CD14-positive monocyte (primary cell): Measurements from ENCODE around the gene SLC38A2. TPM values are rescaled to one million over a fixed set of nuclear protein-coding genes. Genes with fewer than 3 reads are reported as not detected.

Source experiments
- DNase-seq, 3 donors: peaks; one replicate each; pipeline ENCODE4 v3.0.0-alpha.2; 2011 to 2022
- H2AFZ ChIP-seq: 2 replicates; pipeline ENCODE4 v1.6.0; 2012; ENCODE audit warnings: mild to moderate bottlenecking, low read depth, low read length, inconsistent platforms; ENCODE audit not compliant: insufficient read depth, poor library complexity, severe bottlenecking
- H3K27ac ChIP-seq, 2 donors: 1 replicate in 1 of 2; 2 replicates in 1 of 2; pipeline ENCODE4 v1.5.1; 2012 to 2013; ENCODE audit warnings: low read length in 2 of 2, control low read depth in 1 of 2, inconsistent platforms in 1 of 2, low read depth in 1 of 2, mild to moderate bottlenecking in 1 of 2
- H3K27me3 ChIP-seq, 2 donors: one replicate each; pipeline versions ENCODE4 v1.6.0 to v1.6.1; 2011 to 2013; ENCODE audit warnings: low read length in 2 of 2; ENCODE audit not compliant: control insufficient read depth in 2 of 2, insufficient read depth in 2 of 2
- H3K36me3 ChIP-seq, 2 donors: replicated peaks in 1 of 2; 1 replicate in 1 of 2; 2 replicates in 1 of 2; pipeline versions ENCODE4 v1.5.1 to v1.6.1; 2012 to 2013; ENCODE audit warnings: low read length in 2 of 2, control low read depth in 1 of 2, inconsistent platforms in 1 of 2, mild to moderate bottlenecking in 1 of 2; ENCODE audit not compliant: insufficient read depth in 2 of 2, control insufficient read depth in 1 of 2
- H3K4me1 ChIP-seq, 2 donors: 1 replicate in 1 of 2; 2 replicates in 1 of 2; pipeline versions ENCODE4 v1.5.1 to v1.6.1; 2012 to 2013; ENCODE audit warnings: low read length in 2 of 2, control low read depth in 1 of 2, inconsistent platforms in 1 of 2, mild to moderate bottlenecking in 1 of 2, moderate library complexity in 1 of 2; ENCODE audit not compliant: insufficient read depth in 2 of 2, control insufficient read depth in 1 of 2
- H3K4me2 ChIP-seq: replicated peaks from 2 replicates; pipeline ENCODE3; 2012; ENCODE audit warnings: low read length, moderate library complexity, mild to moderate bottlenecking; ENCODE audit not compliant: poor library complexity, severe bottlenecking; ENCODE audit errors: extremely low read depth
- H3K4me3 ChIP-seq, 3 experiments: fragments of 200-600 bp in 1 of 3; sonication (generic) in 1 of 3; replicated peaks in 1 of 3; 1 replicate in 2 of 3; 2 replicates in 1 of 3; pipeline ENCODE4 v1.5.1; 2011 to 2013; ENCODE audit warnings: low read length in 3 of 3, mild to moderate bottlenecking in 3 of 3, control low read depth in 2 of 3, low read depth in 2 of 3, inconsistent platforms in 1 of 3, moderate library complexity in 1 of 3
- H3K79me2 ChIP-seq: 2 replicates; pipeline ENCODE4 v1.6.0; 2012; ENCODE audit warnings: mild to moderate bottlenecking, control low read depth, inconsistent platforms, low read length, moderate library complexity; ENCODE audit not compliant: insufficient read depth
- H3K9ac ChIP-seq: 2 replicates; pipeline ENCODE4 v1.6.0; 2017; ENCODE audit warnings: low read length, mild to moderate bottlenecking; ENCODE audit not compliant: insufficient read depth, poor library complexity, severe bottlenecking
- H3K9me3 ChIP-seq, 2 donors: replicated peaks in 1 of 2; 1 replicate in 1 of 2; 2 replicates in 1 of 2; pipeline versions ENCODE4 v1.5.1 to v1.6.1; 2012 to 2013; ENCODE audit warnings: low read length in 2 of 2, control low read depth in 1 of 2; ENCODE audit not compliant: control insufficient read depth in 1 of 2, insufficient read depth in 1 of 2
- H4K20me1 ChIP-seq: 2 replicates; pipeline ENCODE4 v1.6.0; 2012; ENCODE audit warnings: mild to moderate bottlenecking, low read length, control low read depth, moderate library complexity; ENCODE audit not compliant: insufficient read depth
- H3K27ac Mint-ChIP-seq, 7 donors: one replicate each; pipeline ENCODE4 v1.8.0; 2020; ENCODE audit warnings: mild to moderate bottlenecking in 7 of 7, mixed read lengths in 7 of 7, moderate library complexity in 6 of 7, inconsistent platforms in 2 of 7
- H3K27me3 Mint-ChIP-seq, 3 donors: one replicate each; pipeline ENCODE4 v1.8.0; 2021 to 2022; ENCODE audit warnings: low read depth in 3 of 3, mild to moderate bottlenecking in 3 of 3, mixed read lengths in 3 of 3, moderate library complexity in 3 of 3, inconsistent platforms in 1 of 3
- H3K36me3 Mint-ChIP-seq, 2 donors: one replicate each; pipeline ENCODE4 v1.8.0; 2020; ENCODE audit warnings: mixed read lengths in 2 of 2, inconsistent platforms in 1 of 2, mild to moderate bottlenecking in 1 of 2
- H3K4me1 Mint-ChIP-seq: one replicate; pipeline ENCODE4 v1.8.0; 2020; ENCODE audit warnings: mild to moderate bottlenecking, mixed read lengths
- H3K4me3 Mint-ChIP-seq, 2 donors: one replicate each; pipeline ENCODE4 v1.8.0; 2020; ENCODE audit warnings: mild to moderate bottlenecking in 2 of 2, mixed read lengths in 2 of 2, moderate library complexity in 1 of 2
- H3K9me3 Mint-ChIP-seq, 7 donors: one replicate each; pipeline ENCODE4 v1.8.0; 2020 to 2022; ENCODE audit warnings: mixed read lengths in 7 of 7, mild to moderate bottlenecking in 6 of 7, moderate library complexity in 6 of 7, inconsistent platforms in 2 of 7
- WGBS: methylation state at CpG from one replicate; pipeline ENCODE4 v1.1.5; 2013; ENCODE audit warnings: missing lambda C conversion rate; ENCODE audit not compliant: insufficient coverage; 5-methylcytosine and 5-hydroxymethylcytosine counted together
- intact Hi-C, 2 donors: fragments of 100-400 bp; cut with micrococcal nuclease; formaldehyde crosslinking; loops; one replicate each; pipeline versions ENCODE4 v1.15.0 to v1.15.1; 2023
- polyA plus RNA-seq, 3 donors: library from polyadenylated mRNA; depleted of rRNA in 1 of 3; unstranded in 2 of 3; stranded (reverse) in 1 of 3; fragments of 300-500 nt in 2 of 3; fragments of >200 nt in 1 of 3; fragmentation: Illumina TruSeq in 2 of 3; gene quantifications; 1 replicate in 2 of 3; 2 replicates in 1 of 3; pipeline ENCODE4 v1.2.3, GENCODE V29; 2012 to 2021
- TF ChIP-seq, protein P1 (sequence below): fragments of 200-600 bp; IDR thresholded peaks from one replicate; pipeline ENCODE4 v1.8.0; 2022; ENCODE audit warnings: antibody characterized with exemption, mild to moderate bottlenecking

Gene SLC38A2
- polyA plus RNA-seq, 3 donors: 33.8 to 116 (median 48.7) TPM

DNA sequence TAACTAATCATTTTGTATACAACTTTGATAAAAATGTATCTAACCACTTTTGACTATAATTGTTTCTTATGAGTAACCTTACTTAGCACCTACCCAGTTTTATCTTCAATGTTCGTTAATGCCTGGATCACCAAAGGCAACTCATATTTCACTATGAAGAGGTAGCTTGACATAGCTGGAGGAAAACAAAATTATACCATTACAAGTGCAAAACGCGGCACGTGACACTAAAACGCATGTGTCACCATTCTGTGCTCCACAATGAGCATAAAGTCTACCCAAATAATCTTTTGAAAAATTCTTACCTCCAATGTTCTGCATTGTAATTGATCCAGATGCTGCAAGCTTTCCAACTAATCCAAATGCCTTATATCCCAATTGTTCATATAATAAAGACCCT lies 5.8 kb downstream of the SLC38A2 start:
- Histone ChIP-seq H3K79me2 (peaks cover 97% of the 10 kb centered on the region), H3K9me3 (no peaks in the 10 kb centered on the region), H4K20me1 (peaks cover 100% of the 10 kb centered on the region), H3K36me3 (peaks cover 87% of the 10 kb centered on the region in 2 donors), H3K4me3 (no peak overlapping the region), H3K9ac (no peak overlapping the region), H3K4me1 (peaks cover 39 to 59% of the 10 kb centered on the region in 2 donors), H2AFZ (no peak overlapping the region), H3K4me2 (no peak overlapping the region), H3K27me3 (no peaks in the 10 kb centered on the region), H3K27ac (peak overlapping the region in 1 of 2 donors; percentile 98)
- TF ChIP-seq, protein P1, sequence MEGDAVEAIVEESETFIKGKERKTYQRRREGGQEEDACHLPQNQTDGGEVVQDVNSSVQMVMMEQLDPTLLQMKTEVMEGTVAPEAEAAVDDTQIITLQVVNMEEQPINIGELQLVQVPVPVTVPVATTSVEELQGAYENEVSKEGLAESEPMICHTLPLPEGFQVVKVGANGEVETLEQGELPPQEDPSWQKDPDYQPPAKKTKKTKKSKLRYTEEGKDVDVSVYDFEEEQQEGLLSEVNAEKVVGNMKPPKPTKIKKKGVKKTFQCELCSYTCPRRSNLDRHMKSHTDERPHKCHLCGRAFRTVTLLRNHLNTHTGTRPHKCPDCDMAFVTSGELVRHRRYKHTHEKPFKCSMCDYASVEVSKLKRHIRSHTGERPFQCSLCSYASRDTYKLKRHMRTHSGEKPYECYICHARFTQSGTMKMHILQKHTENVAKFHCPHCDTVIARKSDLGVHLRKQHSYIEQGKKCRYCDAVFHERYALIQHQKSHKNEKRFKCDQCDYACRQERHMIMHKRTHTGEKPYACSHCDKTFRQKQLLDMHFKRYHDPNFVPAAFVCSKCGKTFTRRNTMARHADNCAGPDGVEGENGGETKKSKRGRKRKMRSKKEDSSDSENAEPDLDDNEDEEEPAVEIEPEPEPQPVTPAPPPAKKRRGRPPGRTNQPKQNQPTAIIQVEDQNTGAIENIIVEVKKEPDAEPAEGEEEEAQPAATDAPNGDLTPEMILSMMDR: no peak
- intact Hi-C loops: no loop called here
- Mint-ChIP-seq H3K4me3 (no peak overlapping the region), H3K27me3 (peaks cover 0 to 6% (median 0%) of the 10 kb centered on the region in 3 donors), H3K27ac (no peak overlapping the region), H3K4me1 (peaks cover 56% of the 10 kb centered on the region), H3K36me3 (peaks cover 79 to 80% of the 10 kb centered on the region in 2 donors), H3K9me3 (no peaks in the 10 kb centered on the region)
- DNase-seq: no peak
- 97% methylated on average over 4 of the region's 5 CpGs for WGBS

DNA sequence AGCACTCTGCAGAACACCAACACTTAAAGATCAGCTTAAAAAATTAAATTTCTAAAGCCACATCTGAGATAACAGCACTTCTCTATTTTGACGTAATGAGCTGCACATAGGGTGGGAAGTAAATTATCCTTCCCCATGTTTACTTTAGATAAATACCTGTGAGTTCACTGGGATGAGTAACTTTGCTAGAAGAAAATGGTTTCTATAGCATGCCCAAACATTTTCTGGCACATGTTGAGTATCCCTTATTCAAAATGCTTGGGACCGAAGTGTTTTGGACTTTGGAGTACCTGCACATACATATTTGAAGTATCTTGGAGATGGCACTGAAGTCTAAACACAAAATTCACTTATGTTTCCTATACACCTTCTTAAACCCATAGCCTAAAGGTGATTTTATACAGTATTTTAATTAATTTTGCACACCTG lies 6.6 kb downstream of the SLC38A2 start:
- Mint-ChIP-seq H3K27me3 (peaks cover 0 to under 1% (median 0%) of the 10 kb centered on the region in 3 donors), H3K36me3 (peaks cover 86 to 89% of the 10 kb centered on the region in 2 donors), H3K4me3 (no peak overlapping the region), H3K4me1 (peaks cover 62% of the 10 kb centered on the region), H3K9me3 (no peaks in the 10 kb centered on the region), H3K27ac (no peak overlapping the region)
- Histone ChIP-seq H3K9ac (no peak overlapping the region), H3K9me3 (no peaks in the 10 kb centered on the region), H3K27me3 (no peaks in the 10 kb centered on the region), H3K27ac (peak overlapping the region in 1 of 2 donors; percentile 55), H3K79me2 (peaks cover 96% of the 10 kb centered on the region), H3K4me1 (peaks cover 46 to 65% of the 10 kb centered on the region in 2 donors), H3K36me3 (peaks cover 95% of the 10 kb centered on the region in 2 donors), H3K4me2 (no peak overlapping the region), H4K20me1 (peaks cover 100% of the 10 kb centered on the region), H3K4me3 (no peak overlapping the region), H2AFZ (no peak overlapping the region)
- TF ChIP-seq, protein P1: no peak
- no CpG with 5 or more reads among the region's 2 CpGs for WGBS
- DNase-seq: no peak
- intact Hi-C loops: no loop called here
